Measurements from ENCODE around the gene PRKCE. TPM values are rescaled to one million over a fixed set of nuclear protein-coding genes. Genes with fewer than 3 reads are reported as not detected.

The PRKCE gene
- total and polyA plus RNA-seq, 2 donors (not counting 1 experiment from before 2014, with no cell fraction given) = 23.6 to 271 TPM

- Histone ChIP-seq H4K20me1 (ENCODE audit: control insufficient read depth, insufficient read depth, low read length, poor library complexity, severe bottlenecking) (no peaks in the 10 kb centered on the region), H3K9ac (ENCODE audit: low read length) (no peak overlapping the region), H3K9me3 (ENCODE audit: control extremely low read depth in 1 of 3, control insufficient read depth in 2 of 3, insufficient read depth in 1 of 3, low read length in 2 of 3) (no peaks in the 10 kb centered on the region), H3K36me3 (replicated peaks in 1 of 2; ENCODE audit: control extremely low read depth in 1 of 2, control insufficient read depth in 1 of 2, extremely low read depth in 1 of 2, insufficient read depth in 2 of 2, low read length in 1 of 2) (peaks cover 2 to 5% of the 10 kb centered on the region in 2 experiments), H3K4me2 (replicated peaks; ENCODE audit: low read depth, low read length, poor library complexity, severe bottlenecking) (no peak overlapping the region), H3K79me2 (ENCODE audit: control insufficient read depth, insufficient read depth, low read length) (no peaks in the 10 kb centered on the region), H3K27me3 (replicated peaks in 1 of 4; ENCODE audit: control extremely low read depth in 1 of 4, control insufficient read depth in 3 of 4, insufficient read depth in 4 of 4, low read length in 3 of 4) (no peaks in the 10 kb centered on the region), H3K27ac (ENCODE audit: low read length in 2 of 2) (no peak overlapping the region), H2AFZ (ENCODE audit: insufficient read depth, low read depth, low read length, poor library complexity, severe bottlenecking) (no peak overlapping the region), H3K4me1 (ENCODE audit: control insufficient read depth in 2 of 2, insufficient read depth in 2 of 2, low read length in 2 of 2) (no peaks in the 10 kb centered on the region), H3K4me3 (ENCODE audit: control extremely low read depth in 1 of 5, extremely low read depth in 1 of 5, insufficient read depth in 1 of 5, low read depth in 2 of 5, low read length in 4 of 5) (no peak overlapping the region)
- H3K4me3 Mint-ChIP-seq = no peak overlapping the region
- ATAC-seq (ENCODE audit: low read depth) = no peak
- WGBS (ENCODE audit: insufficient coverage) = no CpG with 5 or more reads among the region's 3 CpGs
- no peaks in the 10 kb centered on the region for H3K27me3 Mint-ChIP-seq
- ChIA-PET POLR2A (no interaction called here), CTCF (no interaction called here)
- TF ChIP-seq CTCF (IDR thresholded peaks at IDR 0.05) (no peak), EZH2 (IDR thresholded peaks at IDR 0.05; ENCODE audit: borderline replicate concordance, insufficient read depth, low read depth, low read length, poor library complexity, severe bottlenecking) (no peak)
- H3K27ac Mint-ChIP-seq = no peak overlapping the region
- no peaks in the 10 kb centered on the region for H3K9me3 Mint-ChIP-seq (ENCODE audit: insufficient read depth)
- H3K4me1 Mint-ChIP-seq = no peaks in the 10 kb centered on the region
- DNase-seq = no peak
- intact Hi-C loops (cut with micrococcal nuclease) = no loop called here
Measured at GRCh38 chr2:46066116-46066515, 414.6 kb downstream of the PRKCE start.

- Histone ChIP-seq H2AFZ (ENCODE audit: insufficient read depth, low read depth, low read length, poor library complexity, severe bottlenecking) (no peak overlapping the region), H3K9ac (ENCODE audit: low read length) (no peak overlapping the region), H4K20me1 (ENCODE audit: control insufficient read depth, insufficient read depth, low read length, poor library complexity, severe bottlenecking) (no peaks in the 10 kb centered on the region), H3K79me2 (ENCODE audit: control insufficient read depth, insufficient read depth, low read length) (no peaks in the 10 kb centered on the region), H3K27ac (ENCODE audit: low read length in 2 of 2) (no peak overlapping the region), H3K27me3 (replicated peaks in 1 of 4; ENCODE audit: control extremely low read depth in 1 of 4, control insufficient read depth in 3 of 4, insufficient read depth in 4 of 4, low read length in 3 of 4) (no peaks in the 10 kb centered on the region), H3K4me3 (ENCODE audit: control extremely low read depth in 1 of 5, extremely low read depth in 1 of 5, insufficient read depth in 1 of 5, low read depth in 2 of 5, low read length in 4 of 5) (no peak overlapping the region), H3K4me2 (replicated peaks; ENCODE audit: low read depth, low read length, poor library complexity, severe bottlenecking) (no peak overlapping the region), H3K9me3 (ENCODE audit: control extremely low read depth in 1 of 3, control insufficient read depth in 2 of 3, insufficient read depth in 1 of 3, low read length in 2 of 3) (no peaks in the 10 kb centered on the region), H3K36me3 (replicated peaks in 1 of 2; ENCODE audit: control extremely low read depth in 1 of 2, control insufficient read depth in 1 of 2, extremely low read depth in 1 of 2, insufficient read depth in 2 of 2, low read length in 1 of 2) (peaks cover 2 to 5% of the 10 kb centered on the region in 2 experiments), H3K4me1 (ENCODE audit: control insufficient read depth in 2 of 2, insufficient read depth in 2 of 2, low read length in 2 of 2) (no peaks in the 10 kb centered on the region)
- 88% methylated on average over 3 of the region's 5 CpGs for WGBS (ENCODE audit: insufficient coverage)
- ChIA-PET POLR2A (no interaction called here), CTCF (no interaction called here)
- H3K4me3 Mint-ChIP-seq = no peak overlapping the region
- no peaks in the 10 kb centered on the region for H3K4me1 Mint-ChIP-seq
- ATAC-seq (ENCODE audit: low read depth) (no peak), DNase-seq (no peak)
- TF ChIP-seq EZH2 (IDR thresholded peaks at IDR 0.05; ENCODE audit: borderline replicate concordance, insufficient read depth, low read depth, low read length, poor library complexity, severe bottlenecking) (no peak), CTCF (IDR thresholded peaks at IDR 0.05) (no peak)
- no peaks in the 10 kb centered on the region for H3K27me3 Mint-ChIP-seq
- intact Hi-C loops (cut with micrococcal nuclease) = no loop called here
- H3K27ac Mint-ChIP-seq = no peak overlapping the region
- H3K9me3 Mint-ChIP-seq (ENCODE audit: insufficient read depth) = no peaks in the 10 kb centered on the region
Measured at GRCh38 chr2:46066601-46067000, 415.1 kb downstream of the PRKCE start.
